GM23338 (cell line): ENCODE data around the gene NOL12. TPM values are rescaled to one million over a fixed set of nuclear protein-coding genes. Genes with fewer than 3 reads are reported as not detected.

ENCODE experiments used
- ATAC-seq: fragments of 200-7000 bp; cut with Tn5 transposase; 3 replicates; pipeline ENCODE4 v1.9.1; 2020
- DNase-seq: peaks from one replicate; pipeline ENCODE4 v3.0.0-alpha.2; 2015; ENCODE audit warnings: low spot score
- H2AFZ ChIP-seq: fragments of 200-600 bp; sonication (generic); 2 replicates; pipeline ENCODE4 v1.8.0; 2016; ENCODE audit warnings: antibody characterized with exemption, mild to moderate bottlenecking, moderate library complexity
- H3F3A ChIP-seq: fragments of 200-600 bp; sonication (generic); replicated peaks from 2 replicates; pipeline ENCODE4 v1.8.0; 2017; ENCODE audit warnings: antibody characterized with exemption, mixed run types, low read depth
- H3K27ac ChIP-seq: fragments of 200-600 bp; sonication (generic); 2 replicates; pipeline ENCODE4 v1.6.1; 2016; ENCODE audit warnings: low read depth
- H3K27me3 ChIP-seq: fragments of 200-600 bp; sonication (generic); 2 replicates; pipeline ENCODE4 v1.8.0; 2016; ENCODE audit warnings: mild to moderate bottlenecking, mixed run types, moderate library complexity; ENCODE audit not compliant: insufficient read depth
- H3K36me3 ChIP-seq: fragments of 200-600 bp; sonication (generic); 2 replicates; pipeline ENCODE4 v1.8.0; 2016; ENCODE audit warnings: mild to moderate bottlenecking; ENCODE audit not compliant: insufficient read depth
- H3K4me1 ChIP-seq: fragments of 200-600 bp; sonication (generic); 2 replicates; pipeline ENCODE4 v1.8.0; 2016; ENCODE audit warnings: mild to moderate bottlenecking, moderate library complexity; ENCODE audit not compliant: insufficient read depth
- H3K4me2 ChIP-seq: fragments of 200-600 bp; sonication (generic); 2 replicates; pipeline ENCODE4 v1.7.1; 2017; ENCODE audit warnings: mixed run types
- H3K4me3 ChIP-seq: fragments of 200-600 bp; sonication (generic); 2 replicates; pipeline ENCODE4 v1.6.1; 2016; ENCODE audit warnings: mixed run types
- H3K79me2 ChIP-seq: fragments of 200-600 bp; sonication (generic); replicated peaks from 2 replicates; pipeline ENCODE4 v1.8.0; 2017; ENCODE audit warnings: mild to moderate bottlenecking; ENCODE audit not compliant: insufficient read depth
- H3K9me2 ChIP-seq: fragments of 200-600 bp; sonication (generic); 2 replicates; pipeline ENCODE4 v1.8.0; 2017; ENCODE audit not compliant: insufficient read depth
- H4K20me1 ChIP-seq: fragments of 200-600 bp; sonication (generic); replicated peaks from 2 replicates; pipeline ENCODE4 v1.8.0; 2017; ENCODE audit warnings: mild to moderate bottlenecking; ENCODE audit not compliant: insufficient read depth
- H3K27ac Mint-ChIP-seq: 2 replicates; pipeline ENCODE4 v1.8.0; 2020; ENCODE audit warnings: inconsistent platforms, mild to moderate bottlenecking, moderate library complexity, mixed read lengths
- H3K27me3 Mint-ChIP-seq: 3 replicates; pipeline ENCODE4 v1.8.0; 2022; ENCODE audit warnings: low read depth, mild to moderate bottlenecking, moderate library complexity, mixed read lengths, inconsistent platforms; ENCODE audit not compliant: insufficient read depth, poor library complexity
- H3K36me3 Mint-ChIP-seq: 3 replicates; pipeline ENCODE4 v1.8.0; 2021; ENCODE audit warnings: low read depth, mild to moderate bottlenecking, inconsistent platforms, moderate library complexity, mixed read lengths
- H3K4me1 Mint-ChIP-seq: 3 replicates; pipeline ENCODE4 v1.8.0; 2020; ENCODE audit warnings: mild to moderate bottlenecking, inconsistent platforms, mixed read lengths
- H3K4me3 Mint-ChIP-seq: 3 replicates; pipeline ENCODE4 v1.8.0; 2021; ENCODE audit warnings: moderate library complexity, mild to moderate bottlenecking, inconsistent platforms, mixed read lengths
- H3K9me3 Mint-ChIP-seq: 3 replicates; pipeline ENCODE4 v1.8.0; 2020; ENCODE audit warnings: moderate library complexity, mild to moderate bottlenecking, inconsistent platforms, mixed read lengths
- CREB1 ChIP-seq: fragments of 250-450 bp; sonication (Bioruptor Pico); IDR thresholded peaks from 2 replicates; pipeline ENCODE4 v1.5.0; 2020; ENCODE audit warnings: low read depth, mild to moderate bottlenecking, moderate library complexity
- CTCF ChIP-seq, 2 experiments: fragments of 200-600 bp in 1 of 2; sonication (generic) in 1 of 2; conservative IDR thresholded peaks; 2 replicates each; pipeline versions ENCODE4 v1.5.1 to v1.6.1; 2016 to 2017; ENCODE audit warnings: antibody characterized with exemption in 2 of 2, low read depth in 2 of 2, mild to moderate bottlenecking in 2 of 2, moderate library complexity in 1 of 2
- ETS1 ChIP-seq: IDR thresholded peaks from 2 replicates; pipeline ENCODE4 v1.6.1; 2016; ENCODE audit warnings: antibody characterized with exemption
- EZH2phosphoT487 ChIP-seq: fragments of 200-600 bp; sonication (generic); IDR thresholded peaks from one replicate; pipeline ENCODE4 v1.8.1; 2018; ENCODE audit warnings: antibody characterized with exemption; ENCODE audit not compliant: unreplicated experiment
- JUNB ChIP-seq: IDR thresholded peaks from one replicate; pipeline ENCODE4 v1.6.1; 2016; ENCODE audit warnings: antibody characterized with exemption; ENCODE audit not compliant: unreplicated experiment
- ZNF462 ChIP-seq: fragments of 250-450 bp; sonication (Bioruptor Pico); IDR thresholded peaks from 2 replicates; pipeline ENCODE4 v1.5.0; 2020; ENCODE audit warnings: mild to moderate bottlenecking, moderate library complexity
- polyA plus RNA-seq: library from polyadenylated mRNA; unstranded; fragments of >200 nt; fragmentation: Nextera tagmentation; extraction: Ambion mirVana; gene quantifications from 2 replicates; pipeline ENCODE4 v1.2.1, GENCODE V29; 2016
- total RNA-seq: library from RNA; depleted of rRNA; stranded (reverse); fragments of >200 nt; shearing (Covaris generic); gene quantifications from 2 replicates; pipeline ENCODE4 v1.2.3, GENCODE V29; 2014

Gene NOL12
- total and polyA plus RNA-seq, 2 experiments from 2014 or later = 22.2 to 48.5 TPM

GRCh38 chr22:37732699-37733607, 46.8 kb downstream of the NOL12 start:
- DNase-seq (no peak), ATAC-seq (peak; percentile 7; the same call in 1 of the 3 replicates)
- TF ChIP-seq JUNB = no peak
- TF ChIP-seq CREB1 (CRISPR knock-in tag) = no peak
- no peak for TF ChIP-seq ZNF462 (CRISPR knock-in tag)
- TF ChIP-seq CTCF (conservative IDR thresholded peaks at IDR 0.05; ENCODE audit: low read depth in 2 of 2) = 0 out of 4 replicates have a peak, but pooled peaks of 1 of the 2 experiments have one; percentile 6
- TF ChIP-seq ETS1 = no peak
- no peak for TF ChIP-seq EZH2phosphoT487
- Histone ChIP-seq H3K9me2 (no peaks in the 10 kb centered on the region), H3K79me2 (no peaks in the 10 kb centered on the region), H2AFZ (no peak overlapping the region), H3K27ac (no peak overlapping the region), H3K27me3 (peaks cover 56% of the 10 kb centered on the region), H3K4me1 (no peaks in the 10 kb centered on the region), H3K4me3 (no peak overlapping the region), H3K36me3 (no peaks in the 10 kb centered on the region), H3K4me2 (no peak overlapping the region), H4K20me1 (peaks cover 5% of the 10 kb centered on the region), H3F3A (no peaks in the 10 kb centered on the region)
- Mint-ChIP-seq H3K4me3 (no peak overlapping the region), H3K27me3 (peaks cover 25% of the 10 kb centered on the region), H3K36me3 (no peaks in the 10 kb centered on the region; the same call in 1 of the 3 replicates), H3K9me3 (no peaks in the 10 kb centered on the region), H3K27ac (no peak overlapping the region), H3K4me1 (no peaks in the 10 kb centered on the region)
